ENCODE data around the gene SFSWAP.
"Not testable (repeated sequence)": the region's sequence is repeated elsewhere in the genome, so short reads cannot be mapped to it uniquely, and the experiment has no call there.

Gene SFSWAP

GRCh38 chr12:131737150-131737827 is 26.4 kb downstream of the SFSWAP start:
- Histone ChIP-seq H3K36me3 (ENCODE audit: control insufficient read depth, insufficient read depth, low read length) (peaks cover 80% of the 10 kb centered on the region), H3K4me1 (ENCODE audit: control insufficient read depth, insufficient read depth, low read length) (peaks cover 13% of the 10 kb centered on the region), H3K4me3 (ENCODE audit: low read depth, low read length) (no peak overlapping the region), H3K27me3 (ENCODE audit: control insufficient read depth, insufficient read depth, low read length) (no peaks in the 10 kb centered on the region), H3K27ac (ENCODE audit: low read depth, low read length) (peak overlapping the region; percentile 74), H3K9me3 (ENCODE audit: control insufficient read depth, insufficient read depth, low read length) (peaks cover 6% of the 10 kb centered on the region), H3K9ac (ENCODE audit: low read depth, low read length) (0 out of 2 replicates have a peak overlapping the region, but pooled peaks have one; percentile 8)

DNA sequence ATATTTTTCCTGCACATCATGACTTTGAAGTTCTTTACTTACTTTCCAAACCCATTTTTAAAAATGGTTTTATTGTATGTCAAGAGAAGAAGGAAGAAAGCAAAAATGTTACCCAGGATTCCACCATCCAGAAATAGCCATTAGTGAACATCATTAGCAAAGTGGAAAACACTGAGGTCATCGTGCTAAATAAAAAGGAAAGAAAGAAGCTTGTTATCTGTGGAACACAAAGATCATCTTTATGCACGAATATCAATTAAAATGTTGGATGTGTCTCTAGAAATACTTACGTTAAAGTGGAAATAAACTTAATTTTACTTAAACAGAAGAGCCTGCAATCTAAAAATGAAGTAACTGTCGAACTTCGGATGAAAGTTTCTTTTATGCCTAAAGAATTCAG is 27.3 kb downstream of the SFSWAP start:
- H3K27me3 ChIP-seq (ENCODE audit: control insufficient read depth, insufficient read depth, low read length), result no peaks in the 10 kb centered on the region
- peaks cover 80% of the 10 kb centered on the region for H3K36me3 ChIP-seq (ENCODE audit: control insufficient read depth, insufficient read depth, low read length)
- peaks cover 13% of the 10 kb centered on the region for H3K4me1 ChIP-seq (ENCODE audit: control insufficient read depth, insufficient read depth, low read length)
- no peak overlapping the region for H3K27ac ChIP-seq (ENCODE audit: low read depth, low read length)
- peaks cover 15% of the 10 kb centered on the region for H3K9me3 ChIP-seq (ENCODE audit: control insufficient read depth, insufficient read depth, low read length)
- H3K9ac ChIP-seq (ENCODE audit: low read depth, low read length), result no peak overlapping the region
- no peak overlapping the region for H3K4me3 ChIP-seq (ENCODE audit: low read depth, low read length)

- peaks cover 13% of the 10 kb centered on the region for H3K4me1 ChIP-seq (ENCODE audit: control insufficient read depth, insufficient read depth, low read length)
- H3K9ac ChIP-seq (ENCODE audit: low read depth, low read length), result no peak overlapping the region
- no peak overlapping the region for H3K4me3 ChIP-seq (ENCODE audit: low read depth, low read length)
- H3K36me3 ChIP-seq (ENCODE audit: control insufficient read depth, insufficient read depth, low read length), result peaks cover 74% of the 10 kb centered on the region
- no peak overlapping the region for H3K27ac ChIP-seq (ENCODE audit: low read depth, low read length)
- H3K27me3 ChIP-seq (ENCODE audit: control insufficient read depth, insufficient read depth, low read length), result no peaks in the 10 kb centered on the region
- peaks cover 30% of the 10 kb centered on the region for H3K9me3 ChIP-seq (ENCODE audit: control insufficient read depth, insufficient read depth, low read length)
These were observed 29.7 kb downstream of the SFSWAP start for GRCh38 chr12:131740626-131741025.

- not testable (repeated sequence) for H3K27ac ChIP-seq (ENCODE audit: low read depth, low read length); H3K4me3 ChIP-seq (ENCODE audit: low read depth, low read length); H3K4me1 ChIP-seq (ENCODE audit: control insufficient read depth, insufficient read depth, low read length); H3K9ac ChIP-seq (ENCODE audit: low read depth, low read length); H3K27me3 ChIP-seq (ENCODE audit: control insufficient read depth, insufficient read depth, low read length)
- Histone ChIP-seq H3K36me3 (ENCODE audit: control insufficient read depth, insufficient read depth, low read length) (peaks cover 76% of the 10 kb centered on the region), H3K9me3 (ENCODE audit: control insufficient read depth, insufficient read depth, low read length) (peaks cover 30% of the 10 kb centered on the region)
These were observed 31.9 kb downstream of the SFSWAP start for GRCh38 chr12:131742761-131743160.

GRCh38 chr12:131743410-131743809 is 32.5 kb downstream of the SFSWAP start:
- H3K27ac ChIP-seq (ENCODE audit: low read depth, low read length); H3K9ac ChIP-seq (ENCODE audit: low read depth, low read length); H3K27me3 ChIP-seq (ENCODE audit: control insufficient read depth, insufficient read depth, low read length); H3K4me1 ChIP-seq (ENCODE audit: control insufficient read depth, insufficient read depth, low read length); H3K4me3 ChIP-seq (ENCODE audit: low read depth, low read length): not testable (repeated sequence)
- Histone ChIP-seq H3K9me3 (ENCODE audit: control insufficient read depth, insufficient read depth, low read length) (peaks cover 30% of the 10 kb centered on the region), H3K36me3 (ENCODE audit: control insufficient read depth, insufficient read depth, low read length) (peaks cover 76% of the 10 kb centered on the region)

- H3K4me3 ChIP-seq (ENCODE audit: low read depth, low read length); H3K9ac ChIP-seq (ENCODE audit: low read depth, low read length); H3K27me3 ChIP-seq (ENCODE audit: control insufficient read depth, insufficient read depth, low read length); H3K4me1 ChIP-seq (ENCODE audit: control insufficient read depth, insufficient read depth, low read length); H3K27ac ChIP-seq (ENCODE audit: low read depth, low read length): not testable (repeated sequence)
- peaks cover 30% of the 10 kb centered on the region for H3K9me3 ChIP-seq (ENCODE audit: control insufficient read depth, insufficient read depth, low read length)
- H3K36me3 ChIP-seq (ENCODE audit: control insufficient read depth, insufficient read depth, low read length), result peaks cover 77% of the 10 kb centered on the region
These were observed 33.0 kb downstream of the SFSWAP start for GRCh38 chr12:131743880-131744279.

- peaks cover 74% of the 10 kb centered on the region for H3K36me3 ChIP-seq (ENCODE audit: control insufficient read depth, insufficient read depth, low read length)
- not testable (repeated sequence) for H3K9ac ChIP-seq (ENCODE audit: low read depth, low read length); H3K27ac ChIP-seq (ENCODE audit: low read depth, low read length)
These were observed 33.8 kb downstream of the SFSWAP start for GRCh38 chr12:131744675-131745074.

DNA sequence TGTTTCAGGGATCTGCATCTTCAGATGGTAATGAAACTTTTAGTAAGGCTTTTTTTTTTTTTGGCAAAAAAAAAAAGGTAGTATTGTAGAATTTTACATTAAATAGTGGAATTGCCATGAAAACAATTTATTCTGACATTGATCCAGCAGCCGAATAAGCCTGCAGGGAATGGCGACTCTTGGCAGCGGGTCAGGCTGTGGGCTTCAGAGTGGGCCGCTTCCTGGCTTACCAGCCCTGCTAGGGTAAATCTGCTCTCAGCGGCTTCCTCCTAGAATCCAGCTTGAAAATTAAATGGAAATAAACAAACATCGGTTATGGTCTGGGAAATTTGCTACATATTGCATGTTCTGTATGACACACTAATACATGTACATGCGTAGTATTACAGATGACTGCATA is 34.8 kb downstream of the SFSWAP start:
- Histone ChIP-seq H3K9ac (ENCODE audit: low read depth, low read length) (no peak overlapping the region), H3K27ac (ENCODE audit: low read depth, low read length) (no peak overlapping the region), H3K36me3 (ENCODE audit: control insufficient read depth, insufficient read depth, low read length) (peaks cover 72% of the 10 kb centered on the region), H3K9me3 (ENCODE audit: control insufficient read depth, insufficient read depth, low read length) (peaks cover 30% of the 10 kb centered on the region), H3K4me3 (ENCODE audit: low read depth, low read length) (no peak overlapping the region), H3K27me3 (ENCODE audit: control insufficient read depth, insufficient read depth, low read length) (no peaks in the 10 kb centered on the region), H3K4me1 (ENCODE audit: control insufficient read depth, insufficient read depth, low read length) (no peaks in the 10 kb centered on the region)

More at GRCh38 chr12:131744675-131745074, 33.8 kb downstream of the SFSWAP start:
- H3K9me3 ChIP-seq (ENCODE audit: control insufficient read depth, insufficient read depth, low read length), result peaks cover 30% of the 10 kb centered on the region
- H3K4me1 ChIP-seq (ENCODE audit: control insufficient read depth, insufficient read depth, low read length); H3K4me3 ChIP-seq (ENCODE audit: low read depth, low read length); H3K27me3 ChIP-seq (ENCODE audit: control insufficient read depth, insufficient read depth, low read length): not testable (repeated sequence)

- no peak overlapping the region for H3K9ac ChIP-seq (ENCODE audit: low read depth, low read length)
- peaks cover 58% of the 10 kb centered on the region for H3K36me3 ChIP-seq (ENCODE audit: control insufficient read depth, insufficient read depth, low read length)
- no peak overlapping the region for H3K4me3 ChIP-seq (ENCODE audit: low read depth, low read length)
- H3K27ac ChIP-seq (ENCODE audit: low read depth, low read length), result no peak overlapping the region
- H3K4me1 ChIP-seq (ENCODE audit: control insufficient read depth, insufficient read depth, low read length), result peaks cover 13% of the 10 kb centered on the region
- peaks cover 22% of the 10 kb centered on the region for H3K9me3 ChIP-seq (ENCODE audit: control insufficient read depth, insufficient read depth, low read length)
- no peaks in the 10 kb centered on the region for H3K27me3 ChIP-seq (ENCODE audit: control insufficient read depth, insufficient read depth, low read length)
These were observed 36.6 kb downstream of the SFSWAP start for GRCh38 chr12:131747276-131748177.

- Histone ChIP-seq H3K27me3 (ENCODE audit: control insufficient read depth, insufficient read depth, low read length) (no peaks in the 10 kb centered on the region), H3K27ac (ENCODE audit: low read depth, low read length) (no peak overlapping the region), H3K9ac (ENCODE audit: low read depth, low read length) (no peak overlapping the region), H3K4me3 (ENCODE audit: low read depth, low read length) (no peak overlapping the region), H3K4me1 (ENCODE audit: control insufficient read depth, insufficient read depth, low read length) (peaks cover 16% of the 10 kb centered on the region), H3K9me3 (ENCODE audit: control insufficient read depth, insufficient read depth, low read length) (no peaks in the 10 kb centered on the region), H3K36me3 (ENCODE audit: control insufficient read depth, insufficient read depth, low read length) (peaks cover 55% of the 10 kb centered on the region)
These were observed 38.9 kb downstream of the SFSWAP start for GRCh38 chr12:131749618-131750315.

All from HUES48 (cell line).